Measurements from ENCODE around the gene DNM1L.

GRCh38 chr12:32679091-32679919 is at the start of gene DNM1L:
- TF ChIP-seq EZH2 (IDR thresholded peaks at IDR 0.05; ENCODE audit: borderline replicate concordance, low read depth, low read length): no peak
- no peak for TF ChIP-seq KAT7 (CRISPR knock-in tag; IDR thresholded peaks at IDR 0.05; ENCODE audit: borderline replicate concordance)
- TF ChIP-seq TRIM25 (IDR thresholded peaks at IDR 0.05; ENCODE audit: borderline replicate concordance): no peak
- TF ChIP-seq CREM (IDR thresholded peaks at IDR 0.05; ENCODE audit: low read depth): peak; percentile 86
- TF ChIP-seq ZNF274 (IDR thresholded peaks at IDR 0.05; ENCODE audit: borderline replicate concordance, low read depth, low read length): no peak
- peak; percentile 77 for TF ChIP-seq EGR1 (conservative IDR thresholded peaks at IDR 0.05)
